Common myeloid progenitor, CD34-positive (primary cell): ENCODE data around the gene SHOX. TPM values are rescaled to one million over a fixed set of nuclear protein-coding genes. Genes with fewer than 3 reads are reported as not detected.
A peak's percentile ranks its signal among the peaks of the same experiment; 100 is the strongest.

Experiments
- CTCF ChIA-PET: fragments of 350-600 bp; sonication (Branson Sonifier 250); formaldehyde crosslinking; loops from one replicate; lab custom pipeline; 2021; ENCODE audit warnings: antibody characterized with exemption; lab: Charles Lee
- POLR2A ChIA-PET: fragments of 350-600 bp; sonication (Branson Sonifier 250); formaldehyde crosslinking; loops from one replicate; lab custom pipeline; 2021; ENCODE audit warnings: antibody characterized with exemption; lab: Charles Lee
- DNase-seq, 3 donors: peaks; one replicate each; pipeline versions ENCODE4 v3.0.0 to v3.0.0-alpha.2; 2013
- H3K27ac ChIP-seq, 2 experiments: 1 replicate in 1 of 2; 2 replicates in 1 of 2; pipeline ENCODE4 v1.7.0; 2013; ENCODE audit warnings: inconsistent platforms in 2 of 2, low read length in 2 of 2, mild to moderate bottlenecking in 2 of 2, low read depth in 1 of 2, moderate library complexity in 1 of 2; ENCODE audit not compliant: severe bottlenecking in 2 of 2, insufficient read depth in 1 of 2, poor library complexity in 1 of 2
- H3K27me3 ChIP-seq, 5 experiments: replicated peaks in 2 of 5; 1 replicate in 3 of 5; 2 replicates in 2 of 5; pipeline versions ENCODE4 v1.6.1 to v1.7.0; 2013; ENCODE audit warnings: low read length in 4 of 5, mild to moderate bottlenecking in 2 of 5, moderate library complexity in 2 of 5, inconsistent platforms in 1 of 5; ENCODE audit not compliant: insufficient read depth in 5 of 5, control insufficient read depth in 4 of 5
- H3K36me3 ChIP-seq, 4 experiments: 1 replicate in 2 of 4; 2 replicates in 2 of 4; pipeline versions ENCODE4 v1.6.1 to v1.7.0; 2013; ENCODE audit warnings: low read length in 3 of 4, control low read depth in 1 of 4, mild to moderate bottlenecking in 1 of 4; ENCODE audit not compliant: control insufficient read depth in 4 of 4, insufficient read depth in 4 of 4
- H3K4me1 ChIP-seq, 4 experiments: 1 replicate in 3 of 4; 2 replicates in 1 of 4; pipeline versions ENCODE4 v1.6.1 to v1.7.1; 2013; ENCODE audit warnings: low read length in 3 of 4, mild to moderate bottlenecking in 3 of 4, control low read depth in 1 of 4, inconsistent platforms in 1 of 4, moderate library complexity in 1 of 4; ENCODE audit not compliant: control insufficient read depth in 4 of 4, insufficient read depth in 4 of 4; ENCODE audit errors: control extremely low read depth in 1 of 4
- H3K4me3 ChIP-seq, 7 experiments: 1 replicate in 4 of 7; 2 replicates in 3 of 7; pipeline versions ENCODE4 v1.5.1 to v1.7.0; 2013; ENCODE audit warnings: mild to moderate bottlenecking in 7 of 7, low read length in 6 of 7, moderate library complexity in 6 of 7, inconsistent platforms in 2 of 7, low read depth in 2 of 7, control low read depth in 1 of 7; ENCODE audit not compliant: insufficient read depth in 4 of 7, control insufficient read depth in 1 of 7; ENCODE audit errors: extremely low read depth in 1 of 7
- H3K9me3 ChIP-seq, 5 experiments: 1 replicate in 4 of 5; 2 replicates in 1 of 5; pipeline versions ENCODE4 v1.6.1 to v1.7.1; 2013; ENCODE audit warnings: low read length in 4 of 5, mild to moderate bottlenecking in 2 of 5, inconsistent platforms in 1 of 5, low read depth in 1 of 5, moderate library complexity in 1 of 5; ENCODE audit not compliant: control insufficient read depth in 4 of 5, insufficient read depth in 2 of 5; ENCODE audit errors: control extremely low read depth in 1 of 5
- WGBS: methylation state at CpG from one replicate; pipeline ENCODE4 v1.1.5; 2013; ENCODE audit not compliant: insufficient coverage; 5-methylcytosine and 5-hydroxymethylcytosine counted together
- polyA plus RNA-seq: library from polyadenylated mRNA; unstranded; fragments of 120-200 nt; gene quantifications from one replicate; pipeline ENCODE4 v1.2.1, GENCODE V29; 2013

The SHOX gene
- not detected for polyA plus RNA-seq

DNA sequence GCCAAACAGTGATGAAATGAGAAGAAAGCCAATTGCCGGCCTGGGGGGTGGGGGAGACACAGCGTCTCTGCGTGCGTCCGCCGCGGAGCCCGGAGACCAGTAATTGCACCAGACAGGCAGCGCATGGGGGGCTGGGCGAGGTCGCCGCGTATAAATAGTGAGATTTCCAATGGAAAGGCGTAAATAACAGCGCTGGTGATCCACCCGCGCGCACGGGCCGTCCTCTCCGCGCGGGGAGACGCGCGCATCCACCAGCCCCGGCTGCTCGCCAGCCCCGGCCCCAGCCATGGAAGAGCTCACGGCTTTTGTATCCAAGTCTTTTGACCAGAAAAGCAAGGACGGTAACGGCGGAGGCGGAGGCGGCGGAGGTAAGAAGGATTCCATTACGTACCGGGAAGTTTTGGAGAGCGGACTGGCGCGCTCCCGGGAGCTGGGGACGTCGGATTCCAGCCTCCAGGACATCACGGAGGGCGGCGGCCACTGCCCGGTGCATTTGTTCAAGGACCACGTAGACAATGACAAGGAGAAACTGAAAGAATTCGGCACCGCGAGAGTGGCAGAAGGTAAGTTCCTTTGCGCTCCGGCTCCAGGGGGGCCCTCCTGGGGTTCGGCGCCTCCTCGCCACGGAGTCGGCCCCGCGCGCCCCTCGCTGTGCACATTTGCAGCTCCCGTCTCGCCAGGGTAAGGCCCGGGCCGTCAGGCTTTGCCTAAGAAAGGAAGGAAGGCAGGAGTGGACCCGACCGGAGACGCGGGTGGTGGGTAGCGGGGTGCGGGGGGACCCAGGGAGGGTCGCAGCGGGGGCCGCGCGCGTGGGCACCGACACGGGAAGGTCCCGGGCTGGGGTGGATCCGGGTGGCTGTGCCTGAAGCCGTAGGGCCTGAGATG, at the start of gene SHOX:
Gene SHOX, plus strand, starts transcription at position 180 of the 885 bp plus-strand sequence. Its CDS starts 107 bp downstream, at position 287.
- H3K9me3 ChIP-seq, result peaks cover 0 to 1% (median 0%) of the 10 kb centered on the region in 5 experiments

DNA sequence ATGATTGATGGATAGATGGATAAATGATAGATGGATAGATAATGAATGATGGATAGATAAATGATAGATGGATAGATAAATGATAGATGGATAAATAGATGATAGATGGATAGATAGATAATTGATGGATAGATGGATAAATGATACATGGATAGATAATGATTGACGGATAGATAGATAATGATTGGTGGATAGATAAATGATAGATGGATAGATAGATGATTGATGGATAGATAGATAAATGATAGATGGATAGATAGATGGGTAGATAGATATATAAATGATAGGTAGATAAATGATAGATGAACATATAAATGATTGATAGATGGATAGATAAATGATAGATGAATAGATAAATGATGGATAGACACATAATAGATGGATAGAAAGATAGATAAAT, 49.5 kb upstream of the SHOX start:
- no peak overlapping the region for H3K4me3 ChIP-seq
- H3K4me1 ChIP-seq, result no peaks in the 10 kb centered on the region
- no peak for DNase-seq
- H3K27me3 ChIP-seq, result peaks cover 0 to 19% (median 5%) of the 10 kb centered on the region in 5 experiments
- H3K27ac ChIP-seq, result no peak overlapping the region
- H3K36me3 ChIP-seq, result no peaks in the 10 kb centered on the region
- CTCF ChIA-PET, result no interaction called here
- POLR2A ChIA-PET, result no interaction called here
- WGBS, result 94% methylated on average over 1 of the region's 1 CpG
- H3K9me3 ChIP-seq, result no peaks in the 10 kb centered on the region

More for the DNA sequence above, at the start of gene SHOX:
- Histone ChIP-seq H3K4me3 (no peak within 1 kb of the TSS), H3K4me1 (peaks cover 0 to 6% (median 0%) of the 10 kb centered on the region in 4 experiments), H3K27me3 (peaks cover 0 to 95% (median 42%) of the 10 kb centered on the region in 5 experiments), H3K27ac (no peak within 1 kb of the TSS), H3K36me3 (no peaks in the 10 kb centered on the region)
- POLR2A ChIA-PET, result no interaction called here
- no peak for DNase-seq
- CTCF ChIA-PET, result no interaction called here
- 5% methylated on average over 68 of the region's 84 CpGs for WGBS

DNA sequence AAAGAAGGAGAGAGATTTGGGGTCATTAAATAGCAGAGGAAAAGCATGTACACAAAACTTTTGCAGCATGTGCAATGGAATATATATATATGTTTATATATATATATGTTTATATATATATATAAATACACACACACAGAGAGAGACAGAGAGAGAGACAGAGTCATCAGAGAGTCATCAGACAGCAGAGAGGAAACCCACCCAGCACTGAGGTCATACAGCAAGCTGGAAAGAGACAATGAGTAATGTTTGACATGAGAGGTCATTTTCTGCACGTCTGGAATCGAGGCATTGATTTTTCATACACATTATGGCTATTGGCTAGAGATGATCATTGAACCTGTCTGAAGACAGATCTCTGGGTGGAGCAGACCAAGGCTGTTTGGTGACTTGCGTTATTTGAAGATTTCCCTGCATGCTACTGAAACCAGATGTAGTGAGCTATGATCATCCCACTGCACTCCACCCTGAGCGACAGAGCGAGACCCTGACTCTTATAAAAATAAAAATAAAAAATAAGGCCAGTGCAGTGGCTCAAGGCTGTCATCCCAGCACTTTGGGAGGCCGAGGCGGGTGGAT, 48.8 kb upstream of the SHOX start:
- H3K36me3 ChIP-seq, result no peaks in the 10 kb centered on the region
- peak in 1 of 3 donors; percentile 34 for DNase-seq
- H3K4me1 ChIP-seq, result no peaks in the 10 kb centered on the region
- H3K4me3 ChIP-seq, result no peak overlapping the region
- CTCF ChIA-PET, result no interaction called here
- POLR2A ChIA-PET, result no interaction called here
- WGBS, result 67% methylated on average over 3 of the region's 7 CpGs
- H3K27me3 ChIP-seq, result peaks cover 0 to 19% (median 5%) of the 10 kb centered on the region in 5 experiments
- no peaks in the 10 kb centered on the region for H3K9me3 ChIP-seq
- H3K27ac ChIP-seq, result no peak overlapping the region

DNA sequence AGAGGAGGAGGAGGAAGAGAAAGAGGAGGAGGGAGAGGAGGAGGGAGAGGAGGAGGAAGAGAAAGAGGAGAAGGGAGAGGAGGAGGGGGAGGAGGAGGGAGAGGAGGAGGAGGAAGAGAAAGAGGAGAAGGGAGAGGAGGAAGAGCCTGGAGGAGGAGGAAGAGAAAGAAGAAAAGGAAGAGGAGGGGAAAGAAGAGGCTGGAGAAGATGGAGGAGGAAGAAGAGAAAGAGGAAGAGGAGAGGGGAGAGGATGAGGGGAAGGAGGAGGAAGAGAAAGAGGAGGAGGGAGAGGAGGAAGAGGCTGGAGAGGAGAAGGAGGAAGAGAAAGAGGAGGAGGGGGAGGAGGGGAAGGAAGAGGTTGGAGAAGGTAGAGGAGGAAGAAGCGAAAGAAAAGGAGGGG, 46.0 kb upstream of the SHOX start:
- no peak overlapping the region for H3K4me3 ChIP-seq
- ChIA-PET POLR2A (no interaction called here), CTCF (no interaction called here)
- no peak overlapping the region for H3K27ac ChIP-seq
- WGBS, result 53% methylated on average over 1 of the region's 1 CpG
- H3K27me3 ChIP-seq, result peaks cover 0 to 19% (median 5%) of the 10 kb centered on the region in 5 experiments
- no peaks in the 10 kb centered on the region for H3K9me3 ChIP-seq
- DNase-seq, result no peak
- no peaks in the 10 kb centered on the region for H3K4me1 ChIP-seq
- H3K36me3 ChIP-seq, result no peaks in the 10 kb centered on the region

DNA sequence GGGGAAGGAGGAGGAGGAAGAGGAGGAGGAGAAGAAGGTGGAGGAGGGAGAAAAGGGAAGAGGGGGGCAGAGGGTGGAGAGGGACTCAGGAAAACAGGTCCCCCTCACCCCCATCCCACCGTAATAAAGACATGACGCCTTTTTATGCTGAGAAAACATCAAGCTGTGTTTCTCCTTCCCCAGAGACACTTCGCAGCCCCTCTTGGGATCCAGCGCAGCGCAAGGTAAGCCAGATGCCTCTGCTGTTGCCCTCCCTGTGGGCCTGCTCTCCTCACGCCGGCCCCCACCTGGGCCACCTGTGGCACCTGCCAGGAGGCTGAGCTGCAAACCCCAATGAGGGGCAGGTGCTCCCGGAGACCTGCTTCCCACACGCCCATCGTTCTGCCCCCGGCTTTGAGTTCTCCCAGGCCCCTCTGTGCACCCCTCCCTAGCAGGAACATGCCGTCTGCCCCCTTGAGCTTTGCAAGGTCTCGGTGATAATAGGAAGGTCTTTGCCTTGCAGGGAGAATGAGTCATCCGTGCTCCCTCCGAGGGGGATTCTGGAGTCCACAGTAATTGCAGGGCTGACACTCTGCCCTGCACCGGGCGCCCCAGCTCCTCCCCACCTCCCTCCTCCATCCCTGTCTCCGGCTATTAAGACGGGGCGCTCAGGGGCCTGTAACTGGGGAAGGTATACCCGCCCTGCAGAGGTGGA, 45.3 kb upstream of the SHOX start:
- Histone ChIP-seq H3K9me3 (no peaks in the 10 kb centered on the region), H3K4me1 (no peaks in the 10 kb centered on the region), H3K27me3 (peaks cover 0 to 19% (median 5%) of the 10 kb centered on the region in 5 experiments), H3K36me3 (no peaks in the 10 kb centered on the region), H3K27ac (no peak overlapping the region), H3K4me3 (no peak overlapping the region)
- ChIA-PET POLR2A (no interaction called here), CTCF (no interaction called here)
- 51% methylated on average over 15 of the region's 21 CpGs for WGBS
- DNase-seq, result peak in 1 of 3 donors; percentile 33

DNA sequence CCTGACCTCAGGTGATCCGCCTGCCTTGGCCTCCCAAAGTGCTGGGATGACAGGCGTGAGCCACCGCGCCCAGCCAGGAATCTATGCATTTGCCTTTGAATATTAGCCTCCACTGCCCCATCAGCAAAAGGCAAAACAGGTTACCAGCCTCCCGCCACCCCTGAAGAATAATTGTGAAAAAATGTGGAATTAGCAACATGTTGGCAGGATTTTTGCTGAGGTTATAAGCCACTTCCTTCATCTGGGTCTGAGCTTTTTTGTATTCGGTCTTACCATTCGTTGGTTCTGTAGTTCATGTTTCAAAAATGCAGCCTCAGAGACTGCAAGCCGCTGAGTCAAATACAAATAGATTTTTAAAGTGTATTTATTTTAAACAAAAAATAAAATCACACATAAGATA, 44.2 kb upstream of the SHOX start:
- WGBS, result 100% methylated on average over 2 of the region's 8 CpGs
- H3K36me3 ChIP-seq, result no peaks in the 10 kb centered on the region
- no peak overlapping the region for H3K27ac ChIP-seq
- H3K4me1 ChIP-seq, result no peaks in the 10 kb centered on the region
- H3K9me3 ChIP-seq, result no peaks in the 10 kb centered on the region
- H3K4me3 ChIP-seq, result no peak overlapping the region
- DNase-seq, result no peak
- CTCF ChIA-PET, result no interaction called here
- peaks cover 0 to 27% (median 5%) of the 10 kb centered on the region in 5 experiments for H3K27me3 ChIP-seq
- POLR2A ChIA-PET, result no interaction called here
